OCI-LY7 (cell line): ENCODE data around the gene LIN37. TPM values are rescaled to one million over a fixed set of nuclear protein-coding genes. Genes with fewer than 3 reads are reported as not detected.

Experiments used
- BruUV-seq: library from RNA; stranded (reverse); fragments of 400-500 nt; replicated peaks from 2 replicates; lab custom pipeline; 2021; lab: Mats Ljungman, UMichigan
- CTCF ChIA-PET: fragments of 300-600 bp; sonication (Branson Sonifier 250); formaldehyde crosslinking; loops from one replicate; lab custom pipeline; 2022; ENCODE audit warnings: antibody characterized with exemption; ENCODE audit not compliant: unreplicated experiment; lab: Charles Lee
- POLR2A ChIA-PET: fragments of 300-600 bp; sonication (Branson Sonifier 250); formaldehyde crosslinking; loops from one replicate; lab custom pipeline; 2022; ENCODE audit warnings: antibody characterized with exemption; lab: Charles Lee
- DNase-seq: peaks from one replicate; pipeline ENCODE4 v3.0.0-alpha.2; 2015; ENCODE audit warnings: low spot score
- H2AFZ ChIP-seq: fragments of 200-600 bp; sonication (generic), shearing (Covaris generic); 2 replicates; pipeline ENCODE4 v1.6.1; 2014; ENCODE audit warnings: mild to moderate bottlenecking, antibody characterized with exemption, low read length, moderate library complexity
- H3K27ac ChIP-seq: fragments of 200-600 bp; sonication (generic); 2 replicates; pipeline ENCODE4 v1.5.1; 2014; ENCODE audit warnings: mixed run types, low read depth, mild to moderate bottlenecking, moderate library complexity, low read length, inconsistent platforms; ENCODE audit not compliant: poor library complexity, severe bottlenecking
- H3K36me3 ChIP-seq: fragments of 200-600 bp; sonication (generic); 2 replicates; pipeline ENCODE4 v1.6.1; 2014; ENCODE audit warnings: mild to moderate bottlenecking, antibody characterized with exemption, low read length, moderate library complexity, mixed read lengths; ENCODE audit not compliant: insufficient read depth
- H3K4me1 ChIP-seq: fragments of 200-600 bp; sonication (generic); 2 replicates; pipeline ENCODE4 v1.5.1; 2014; ENCODE audit warnings: mild to moderate bottlenecking, low read length; ENCODE audit not compliant: insufficient read depth, poor library complexity, severe bottlenecking
- H3K4me2 ChIP-seq: fragments of 200-600 bp; sonication (generic); 2 replicates; pipeline ENCODE4 v1.6.1; 2014; ENCODE audit warnings: mild to moderate bottlenecking, low read length
- H3K4me3 ChIP-seq: fragments of 200-600 bp; sonication (generic); 2 replicates; pipeline ENCODE4 v1.5.1; 2014; ENCODE audit warnings: mild to moderate bottlenecking, low read depth, low read length; ENCODE audit not compliant: poor library complexity, severe bottlenecking
- H3K79me2 ChIP-seq: fragments of 200-600 bp; sonication (generic); 2 replicates; pipeline ENCODE4 v1.6.1; 2016; ENCODE audit warnings: low read depth, mild to moderate bottlenecking, low read length, moderate library complexity, mixed read lengths; ENCODE audit not compliant: insufficient read depth
- H3K9me2 ChIP-seq: fragments of 200-600 bp; sonication (generic); 2 replicates; pipeline ENCODE4 v1.6.1; 2016; ENCODE audit warnings: mild to moderate bottlenecking, low read length, mixed read lengths; ENCODE audit not compliant: insufficient read depth
- H3K9me3 ChIP-seq: fragments of 200-600 bp; sonication (generic); 2 replicates; pipeline ENCODE4 v1.6.1; 2014; ENCODE audit warnings: mild to moderate bottlenecking, mixed run types, low read length, mixed read lengths
- H4K20me1 ChIP-seq: fragments of 200-600 bp; sonication (generic); 2 replicates; pipeline ENCODE4 v1.6.1; 2014; ENCODE audit warnings: mild to moderate bottlenecking, antibody characterized with exemption, low read length, moderate library complexity, mixed read lengths; ENCODE audit not compliant: insufficient read depth
- CTCF ChIP-seq: fragments of 200-600 bp; sonication (generic); conservative IDR thresholded peaks from 2 replicates; pipeline ENCODE4 v1.5.1; 2014; ENCODE audit warnings: mild to moderate bottlenecking, antibody characterized with exemption, low read length, moderate library complexity, mixed read lengths
- EZH2phosphoT487 ChIP-seq: fragments of 200-600 bp; sonication (generic); IDR thresholded peaks from 2 replicates; pipeline ENCODE4 v1.6.1; 2018; ENCODE audit warnings: low read depth, borderline replicate concordance, mild to moderate bottlenecking, mixed run types, antibody characterized with exemption, low read length, moderate library complexity, mixed read lengths
- intact Hi-C: fragments of 100-400 bp; cut with micrococcal nuclease; formaldehyde crosslinking; loops from one replicate; pipeline ENCODE4 v1.10.0; 2022; ENCODE audit not compliant: unreplicated experiment
- total RNA-seq, 2 experiments: library from RNA; depleted of rRNA in 1 of 2; stranded (reverse); fragments of >200 nt in 1 of 2; shearing (Covaris generic) in 1 of 2; gene quantifications; 2 replicates each; pipeline ENCODE4 v1.2.3, GENCODE V29; 2014 to 2022

LIN37 gene
- total RNA-seq, 2 experiments from 2014 or later, result 11.6 to 11.7 TPM

DNA sequence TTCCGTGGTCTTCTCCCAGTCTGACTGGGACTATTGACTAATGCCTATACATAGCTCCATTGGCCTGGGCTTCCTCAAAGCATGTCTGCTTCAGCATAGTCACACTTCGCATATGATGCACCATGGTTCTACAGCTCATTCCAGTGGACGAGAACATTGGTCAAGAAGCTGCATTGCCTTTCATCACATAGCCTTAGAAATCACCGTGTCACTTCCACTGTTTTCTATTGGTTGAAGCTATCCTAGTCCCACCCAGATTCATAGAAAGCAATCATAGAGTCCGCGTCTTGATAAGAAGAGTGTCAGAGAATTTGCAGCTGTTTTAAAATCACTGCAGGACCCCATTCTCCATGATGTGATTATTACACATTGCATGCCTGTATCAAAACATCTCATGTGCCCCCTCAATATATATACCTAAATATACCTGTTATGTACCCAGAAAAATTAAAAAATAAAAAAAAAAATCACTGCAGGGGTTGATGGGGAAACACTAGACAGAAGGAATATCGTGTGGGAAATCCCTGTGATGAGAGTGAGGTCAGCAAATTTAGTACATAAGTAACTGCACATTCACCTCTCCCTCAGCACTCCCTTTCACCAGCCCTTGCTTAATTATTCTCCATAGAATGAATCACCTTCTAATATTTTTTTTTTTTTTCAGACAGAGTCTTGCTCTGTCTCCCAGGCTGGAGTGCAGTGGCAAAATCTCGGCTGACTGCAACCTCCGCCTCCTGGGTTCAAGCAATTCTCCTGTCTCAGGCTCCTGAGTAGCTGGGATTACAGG lies 24.8 kb downstream of the LIN37 start:
- DNase-seq, result no peak

GRCh38 chr19:35774274-35775045 lies 26.1 kb downstream of the LIN37 start:
- Histone ChIP-seq H3K27ac (no peak overlapping the region), H3K4me3 (peak overlapping the region; percentile 80), H3K9me2 (no peaks in the 10 kb centered on the region), H4K20me1 (no peaks in the 10 kb centered on the region), H3K4me2 (peak overlapping the region; percentile 59), H3K36me3 (no peaks in the 10 kb centered on the region), H3K4me1 (peaks cover 19% of the 10 kb centered on the region), H3K9me3 (no peaks in the 10 kb centered on the region), H2AFZ (peak overlapping the region; percentile 11; the same call in 1 of the 2 replicates), H3K79me2 (no peaks in the 10 kb centered on the region)
- no TSS peak for BruUV-seq
- DNase-seq, result no peak
- TF ChIP-seq CTCF (no peak), EZH2phosphoT487 (no peak)
- ChIA-PET POLR2A (no interaction called here), CTCF (no interaction called here)
- intact Hi-C loops, result loop anchor here (1.0 kb wide), 2 partner anchors 26 to 34 kb away; partner anchors contain the start of gene LIN37

More for the DNA sequence above, 24.8 kb downstream of the LIN37 start:
- POLR2A ChIA-PET, result interaction anchor here (0.6 to 0.7 kb wide), 2 partner anchors 125 to 129 kb away, joined by 3 to 4 read pairs; no protein-coding TSS in a partner anchor
- Histone ChIP-seq H3K4me1 (peaks cover 19% of the 10 kb centered on the region), H3K4me3 (no peak overlapping the region), H2AFZ (no peak overlapping the region), H3K9me3 (no peaks in the 10 kb centered on the region), H3K79me2 (no peaks in the 10 kb centered on the region), H4K20me1 (no peaks in the 10 kb centered on the region), H3K36me3 (peaks cover 9% of the 10 kb centered on the region; the same call in 1 of the 2 replicates), H3K4me2 (no peak overlapping the region), H3K27ac (no peak overlapping the region), H3K9me2 (no peaks in the 10 kb centered on the region)
- no TSS peak for BruUV-seq
- TF ChIP-seq EZH2phosphoT487 (no peak), CTCF (no peak)
- intact Hi-C loops, result no loop called here
- CTCF ChIA-PET, result no interaction called here
